ENCODE data around the gene ISM1.

DNA sequence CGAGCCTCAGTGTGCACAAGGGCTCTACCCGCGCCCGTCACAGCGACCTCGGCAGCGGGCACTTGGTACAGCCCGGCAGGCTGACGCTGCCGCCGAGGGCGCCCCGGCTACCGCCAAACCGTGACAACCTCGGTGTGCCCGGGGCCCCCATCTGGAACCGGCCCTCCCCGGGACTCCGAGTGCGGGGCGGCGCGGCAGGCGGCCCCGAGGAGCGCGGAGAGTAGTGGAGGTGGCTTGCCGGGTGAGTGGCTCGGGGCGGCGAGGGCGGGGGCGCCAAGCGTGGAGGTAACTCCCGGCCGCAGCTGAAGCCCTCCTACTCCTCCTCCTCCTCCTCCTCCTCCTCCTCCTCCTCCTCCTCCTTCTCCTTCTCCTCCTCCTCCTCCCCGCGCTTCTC is at the start of gene ISM1:
- no peak for TF ChIP-seq CTCF (IDR thresholded peaks at IDR 0.05; ENCODE audit: low read length)
- no peak for TF ChIP-seq EZH2 (optimal IDR thresholded peaks at IDR 0.05; ENCODE audit: low read depth, low read length)
- no peak for TF ChIP-seq EZH2phosphoT487 (IDR thresholded peaks at IDR 0.05; ENCODE audit: low read length)

Measured in MM.1S (cell line).